WTC11 (cell line): ENCODE measurements around the gene ARAP1. TPM values are rescaled to one million over a fixed set of nuclear protein-coding genes. Genes with fewer than 3 reads are reported as not detected.
A peak's percentile ranks its signal among the peaks of the same experiment; 100 is the strongest.

Experiments used
- ATAC-seq: fragments of 200-7000 bp; cut with Tn5 transposase; 2 replicates; pipeline ENCODE4 v1.10.0; 2021; ENCODE audit warnings: mild to moderate bottlenecking, moderate library complexity
- CTCF ChIA-PET: fragments of 300-600 bp; sonication (Branson Sonifier 250); formaldehyde crosslinking; loops from one replicate; lab custom pipeline; 2021; ENCODE audit warnings: antibody characterized with exemption; lab: Charles Lee
- POLR2A ChIA-PET: fragments of 350-600 bp; sonication (Branson Sonifier 250); formaldehyde crosslinking; loops from one replicate; lab custom pipeline; 2021; ENCODE audit warnings: antibody characterized with exemption; lab: Charles Lee
- DNase-seq: peaks from one replicate; pipeline ENCODE4 v3.0.0; 2021; ENCODE audit warnings: low spot score
- H3K27ac Mint-ChIP-seq: 2 replicates; pipeline ENCODE4 v1.8.0; 2021; ENCODE audit warnings: mixed read lengths
- H3K27me3 Mint-ChIP-seq: 2 replicates; pipeline ENCODE4 v1.8.0; 2021; ENCODE audit warnings: low read depth, mild to moderate bottlenecking, moderate library complexity, mixed read lengths
- H3K36me3 Mint-ChIP-seq: 2 replicates; pipeline ENCODE4 v1.8.0; 2021; ENCODE audit warnings: mixed read lengths
- H3K4me1 Mint-ChIP-seq: 2 replicates; pipeline ENCODE4 v1.8.0; 2022; ENCODE audit warnings: mixed read lengths
- H3K4me3 Mint-ChIP-seq: 2 replicates; pipeline ENCODE4 v1.8.0; 2021; ENCODE audit warnings: mild to moderate bottlenecking, moderate library complexity, mixed read lengths
- H3K9me3 Mint-ChIP-seq: 2 replicates; pipeline ENCODE4 v1.8.0; 2021; ENCODE audit warnings: mixed read lengths
- ATF3 ChIP-seq: sonication (generic); formaldehyde crosslinking; conservative IDR thresholded peaks from 2 replicates; pipeline ENCODE4 v1.8.1; 2022; ENCODE audit warnings: mild to moderate bottlenecking, missing genetic modification reagents
- E2F4 ChIP-seq: sonication (generic); formaldehyde crosslinking; IDR thresholded peaks from 2 replicates; pipeline ENCODE4 v1.8.1; 2022; ENCODE audit warnings: low read depth, mild to moderate bottlenecking, moderate library complexity, missing genetic modification reagents, borderline replicate concordance
- EMX1 ChIP-seq: fragments of 250-450 bp; sonication (Bioruptor Pico); IDR thresholded peaks from 2 replicates; pipeline ENCODE4 v1.8.0; 2021; ENCODE audit warnings: mild to moderate bottlenecking
- ESRRA ChIP-seq: sonication (generic); formaldehyde crosslinking; IDR thresholded peaks from 2 replicates; pipeline ENCODE4 v1.8.1; 2022; ENCODE audit warnings: mild to moderate bottlenecking, missing genetic modification reagents, borderline replicate concordance
- ETV6 ChIP-seq: sonication (generic); formaldehyde crosslinking; IDR thresholded peaks from 2 replicates; pipeline ENCODE4 v1.8.1; 2022; ENCODE audit warnings: mild to moderate bottlenecking, missing genetic modification reagents
- FOXJ3 ChIP-seq: sonication (generic); formaldehyde crosslinking; IDR thresholded peaks from 2 replicates; pipeline ENCODE4 v1.9.0; 2021; ENCODE audit warnings: missing genetic modification reagents, mild to moderate bottlenecking, borderline replicate concordance
- FOXK1 ChIP-seq: sonication (generic); formaldehyde crosslinking; IDR thresholded peaks from 2 replicates; pipeline ENCODE4 v1.8.0; 2022; ENCODE audit warnings: mild to moderate bottlenecking, moderate library complexity, missing genetic modification reagents
- FOXP4 ChIP-seq: sonication (generic); formaldehyde crosslinking; IDR thresholded peaks from 2 replicates; pipeline ENCODE4 v1.8.0; 2022; ENCODE audit warnings: mild to moderate bottlenecking, missing genetic modification reagents
- GRHL2 ChIP-seq: fragments of 250-450 bp; sonication (Bioruptor Pico); IDR thresholded peaks from 2 replicates; pipeline ENCODE4 v1.8.0; 2022; ENCODE audit warnings: mild to moderate bottlenecking, moderate library complexity; ENCODE audit not compliant: insufficient replicate concordance, severe bottlenecking
- GTF2I ChIP-seq: fragments of 250-450 bp; sonication (Bioruptor Pico); conservative IDR thresholded peaks from 2 replicates; pipeline ENCODE4 v1.4.0; 2021; ENCODE audit warnings: mild to moderate bottlenecking
- IRF2 ChIP-seq: sonication (generic); formaldehyde crosslinking; IDR thresholded peaks from 2 replicates; pipeline ENCODE4 v1.8.0; 2022; ENCODE audit warnings: low read depth, missing genetic modification reagents, borderline replicate concordance
- MLX ChIP-seq: sonication (generic); formaldehyde crosslinking; IDR thresholded peaks from 2 replicates; pipeline ENCODE4 v1.8.1; 2023; ENCODE audit warnings: mild to moderate bottlenecking, missing genetic modification reagents, moderate library complexity
- MYBL2 ChIP-seq: sonication (generic); formaldehyde crosslinking; IDR thresholded peaks from 2 replicates; pipeline ENCODE4 v1.8.1; 2023; ENCODE audit warnings: mild to moderate bottlenecking, moderate library complexity, missing genetic modification reagents
- OVOL2 ChIP-seq: fragments of 250-450 bp; sonication (Bioruptor Pico); IDR thresholded peaks from 2 replicates; pipeline ENCODE4 v1.9.0; 2021; ENCODE audit warnings: mild to moderate bottlenecking, borderline replicate concordance
- PRDM15 ChIP-seq: sonication (generic); formaldehyde crosslinking; IDR thresholded peaks from 2 replicates; pipeline ENCODE4 v1.8.0; 2022; ENCODE audit warnings: missing genetic modification reagents
- PREB ChIP-seq: sonication (generic); formaldehyde crosslinking; IDR thresholded peaks from 2 replicates; pipeline ENCODE4 v1.8.1; 2022; ENCODE audit warnings: mild to moderate bottlenecking, missing genetic modification reagents, moderate library complexity, borderline replicate concordance
- STAT6 ChIP-seq: sonication (generic); formaldehyde crosslinking; conservative IDR thresholded peaks from 2 replicates; pipeline ENCODE4 v1.8.1; 2023; ENCODE audit warnings: mild to moderate bottlenecking, low read depth, missing genetic modification reagents, moderate library complexity
- ZNF138 ChIP-seq: sonication (generic); formaldehyde crosslinking; conservative IDR thresholded peaks from 2 replicates; pipeline ENCODE4 v1.8.1; 2022; ENCODE audit warnings: mild to moderate bottlenecking, moderate library complexity, missing genetic modification reagents
- ZNF232 ChIP-seq: sonication (generic); formaldehyde crosslinking; IDR thresholded peaks from 2 replicates; pipeline ENCODE4 v1.8.0; 2022; ENCODE audit warnings: mild to moderate bottlenecking, missing genetic modification reagents
- ZNF425 ChIP-seq: fragments of 250-450 bp; sonication (Bioruptor Pico); conservative IDR thresholded peaks from 2 replicates; pipeline ENCODE4 v1.9.0; 2021; ENCODE audit warnings: mild to moderate bottlenecking
- ZNF512 ChIP-seq: sonication (generic); formaldehyde crosslinking; IDR thresholded peaks from 2 replicates; pipeline ENCODE4 v1.8.1; 2022; ENCODE audit warnings: missing genetic modification reagents, borderline replicate concordance
- total RNA-seq: library from RNA; stranded (reverse); gene quantifications from 3 replicates; pipeline ENCODE4 v1.2.3, GENCODE V29; 2021

The ARAP1 gene
- total RNA-seq, 1 experiment from 2014 or later, result 98.8 TPM

GRCh38 chr11:72716290-72716689 lies 35.9 kb downstream of the ARAP1 start (continued):
- TF ChIP-seq PRDM15 (no peak), ESRRA (no peak), FOXJ3 (CRISPR knock-in tag) (no peak), IRF2 (no peak), ZNF512 (CRISPR knock-in tag) (no peak), MLX (CRISPR knock-in tag) (no peak), FOXP4 (CRISPR knock-in tag) (no peak)

- peaks cover 10% of the 10 kb centered on the region; the same call in 1 of the 2 replicates for H3K36me3 Mint-ChIP-seq
- ChIA-PET POLR2A (no interaction called here), CTCF (no interaction called here)
- no peaks in the 10 kb centered on the region for H3K27me3 Mint-ChIP-seq
- H3K9me3 Mint-ChIP-seq, result no peaks in the 10 kb centered on the region
- DNase-seq, result no peak
- peaks cover 10% of the 10 kb centered on the region for H3K4me1 Mint-ChIP-seq
- ATAC-seq, result no peak
- peak overlapping the region; percentile 64; the same call in 1 of the 2 replicates for H3K27ac Mint-ChIP-seq
- H3K4me3 Mint-ChIP-seq, result no peak overlapping the region
- no peak for TF ChIP-seq EMX1
- TF ChIP-seq ZNF232 (CRISPR knock-in tag), result no peak
- TF ChIP-seq FOXK1 (CRISPR knock-in tag), result no peak
- no peak for TF ChIP-seq ETV6 (CRISPR knock-in tag)
- no peak for TF ChIP-seq ZNF425 (CRISPR knock-in tag)
- TF ChIP-seq E2F4, result no peak
- TF ChIP-seq FOXJ3 (CRISPR knock-in tag), result no peak
- TF ChIP-seq MYBL2 (CRISPR knock-in tag), result no peak
- no peak for TF ChIP-seq ZNF138 (CRISPR knock-in tag)
- TF ChIP-seq ATF3, result no peak
- TF ChIP-seq PREB (CRISPR knock-in tag), result no peak
- no peak for TF ChIP-seq OVOL2 (CRISPR knock-in tag)
- TF ChIP-seq GRHL2, result no peak
- TF ChIP-seq GTF2I (CRISPR knock-in tag), result no peak
- TF ChIP-seq STAT6 (CRISPR knock-in tag), result no peak
These were observed 39.4 kb downstream of the ARAP1 start for GRCh38 chr11:72712841-72713240.
